CD14-positive monocyte (primary cell): ENCODE data around the gene NRG3. TPM values are rescaled to one million over a fixed set of nuclear protein-coding genes. Genes with fewer than 3 reads are reported as not detected.

Source experiments
- DNase-seq, 3 donors: peaks; one replicate each; pipeline ENCODE4 v3.0.0-alpha.2; 2011 to 2022
- H2AFZ ChIP-seq: 2 replicates; pipeline ENCODE4 v1.6.0; 2012; ENCODE audit warnings: mild to moderate bottlenecking, low read depth, low read length, inconsistent platforms; ENCODE audit not compliant: insufficient read depth, poor library complexity, severe bottlenecking
- H3K27ac ChIP-seq, 2 donors: 1 replicate in 1 of 2; 2 replicates in 1 of 2; pipeline ENCODE4 v1.5.1; 2012 to 2013; ENCODE audit warnings: low read length in 2 of 2, control low read depth in 1 of 2, inconsistent platforms in 1 of 2, low read depth in 1 of 2, mild to moderate bottlenecking in 1 of 2
- H3K27me3 ChIP-seq, 2 donors: one replicate each; pipeline versions ENCODE4 v1.6.0 to v1.6.1; 2011 to 2013; ENCODE audit warnings: low read length in 2 of 2; ENCODE audit not compliant: control insufficient read depth in 2 of 2, insufficient read depth in 2 of 2
- H3K36me3 ChIP-seq, 2 donors: replicated peaks in 1 of 2; 1 replicate in 1 of 2; 2 replicates in 1 of 2; pipeline versions ENCODE4 v1.5.1 to v1.6.1; 2012 to 2013; ENCODE audit warnings: low read length in 2 of 2, control low read depth in 1 of 2, inconsistent platforms in 1 of 2, mild to moderate bottlenecking in 1 of 2; ENCODE audit not compliant: insufficient read depth in 2 of 2, control insufficient read depth in 1 of 2
- H3K4me1 ChIP-seq, 2 donors: 1 replicate in 1 of 2; 2 replicates in 1 of 2; pipeline versions ENCODE4 v1.5.1 to v1.6.1; 2012 to 2013; ENCODE audit warnings: low read length in 2 of 2, control low read depth in 1 of 2, inconsistent platforms in 1 of 2, mild to moderate bottlenecking in 1 of 2, moderate library complexity in 1 of 2; ENCODE audit not compliant: insufficient read depth in 2 of 2, control insufficient read depth in 1 of 2
- H3K4me2 ChIP-seq: replicated peaks from 2 replicates; pipeline ENCODE3; 2012; ENCODE audit warnings: low read length, moderate library complexity, mild to moderate bottlenecking; ENCODE audit not compliant: poor library complexity, severe bottlenecking; ENCODE audit errors: extremely low read depth
- H3K4me3 ChIP-seq, 3 experiments: fragments of 200-600 bp in 1 of 3; sonication (generic) in 1 of 3; replicated peaks in 1 of 3; 1 replicate in 2 of 3; 2 replicates in 1 of 3; pipeline ENCODE4 v1.5.1; 2011 to 2013; ENCODE audit warnings: low read length in 3 of 3, mild to moderate bottlenecking in 3 of 3, control low read depth in 2 of 3, low read depth in 2 of 3, inconsistent platforms in 1 of 3, moderate library complexity in 1 of 3
- H3K79me2 ChIP-seq: 2 replicates; pipeline ENCODE4 v1.6.0; 2012; ENCODE audit warnings: mild to moderate bottlenecking, control low read depth, inconsistent platforms, low read length, moderate library complexity; ENCODE audit not compliant: insufficient read depth
- H3K9ac ChIP-seq: 2 replicates; pipeline ENCODE4 v1.6.0; 2017; ENCODE audit warnings: low read length, mild to moderate bottlenecking; ENCODE audit not compliant: insufficient read depth, poor library complexity, severe bottlenecking
- H3K9me3 ChIP-seq, 2 donors: replicated peaks in 1 of 2; 1 replicate in 1 of 2; 2 replicates in 1 of 2; pipeline versions ENCODE4 v1.5.1 to v1.6.1; 2012 to 2013; ENCODE audit warnings: low read length in 2 of 2, control low read depth in 1 of 2; ENCODE audit not compliant: control insufficient read depth in 1 of 2, insufficient read depth in 1 of 2
- H4K20me1 ChIP-seq: 2 replicates; pipeline ENCODE4 v1.6.0; 2012; ENCODE audit warnings: mild to moderate bottlenecking, low read length, control low read depth, moderate library complexity; ENCODE audit not compliant: insufficient read depth
- H3K27ac Mint-ChIP-seq, 7 donors: one replicate each; pipeline ENCODE4 v1.8.0; 2020; ENCODE audit warnings: mild to moderate bottlenecking in 7 of 7, mixed read lengths in 7 of 7, moderate library complexity in 6 of 7, inconsistent platforms in 2 of 7
- H3K27me3 Mint-ChIP-seq, 3 donors: one replicate each; pipeline ENCODE4 v1.8.0; 2021 to 2022; ENCODE audit warnings: low read depth in 3 of 3, mild to moderate bottlenecking in 3 of 3, mixed read lengths in 3 of 3, moderate library complexity in 3 of 3, inconsistent platforms in 1 of 3
- H3K36me3 Mint-ChIP-seq, 2 donors: one replicate each; pipeline ENCODE4 v1.8.0; 2020; ENCODE audit warnings: mixed read lengths in 2 of 2, inconsistent platforms in 1 of 2, mild to moderate bottlenecking in 1 of 2
- H3K4me1 Mint-ChIP-seq: one replicate; pipeline ENCODE4 v1.8.0; 2020; ENCODE audit warnings: mild to moderate bottlenecking, mixed read lengths
- H3K4me3 Mint-ChIP-seq, 2 donors: one replicate each; pipeline ENCODE4 v1.8.0; 2020; ENCODE audit warnings: mild to moderate bottlenecking in 2 of 2, mixed read lengths in 2 of 2, moderate library complexity in 1 of 2
- H3K9me3 Mint-ChIP-seq, 7 donors: one replicate each; pipeline ENCODE4 v1.8.0; 2020 to 2022; ENCODE audit warnings: mixed read lengths in 7 of 7, mild to moderate bottlenecking in 6 of 7, moderate library complexity in 6 of 7, inconsistent platforms in 2 of 7
- CTCF ChIP-seq: fragments of 200-600 bp; IDR thresholded peaks from one replicate; pipeline ENCODE4 v1.8.0; 2022; ENCODE audit warnings: antibody characterized with exemption, mild to moderate bottlenecking
- WGBS: methylation state at CpG from one replicate; pipeline ENCODE4 v1.1.5; 2013; ENCODE audit warnings: missing lambda C conversion rate; ENCODE audit not compliant: insufficient coverage; 5-methylcytosine and 5-hydroxymethylcytosine counted together
- intact Hi-C, 2 donors: fragments of 100-400 bp; cut with micrococcal nuclease; formaldehyde crosslinking; loops; one replicate each; pipeline versions ENCODE4 v1.15.0 to v1.15.1; 2023
- polyA plus RNA-seq, 3 donors: library from polyadenylated mRNA; depleted of rRNA in 1 of 3; unstranded in 2 of 3; stranded (reverse) in 1 of 3; fragments of 300-500 nt in 2 of 3; fragments of >200 nt in 1 of 3; fragmentation: Illumina TruSeq in 2 of 3; gene quantifications; 1 replicate in 2 of 3; 2 replicates in 1 of 3; pipeline ENCODE4 v1.2.3, GENCODE V29; 2012 to 2021

Gene NRG3
- polyA plus RNA-seq, 3 donors, result not detected

- Histone ChIP-seq H3K36me3 (no peaks in the 10 kb centered on the region), H3K4me1 (no peaks in the 10 kb centered on the region), H3K4me3 (no peak overlapping the region), H4K20me1 (no peaks in the 10 kb centered on the region), H3K4me2 (no peak overlapping the region), H2AFZ (no peak overlapping the region), H3K27me3 (no peaks in the 10 kb centered on the region), H3K9me3 (no peaks in the 10 kb centered on the region), H3K9ac (no peak overlapping the region), H3K27ac (no peak overlapping the region), H3K79me2 (no peaks in the 10 kb centered on the region)
- TF ChIP-seq CTCF, result no peak
- intact Hi-C loops, result no loop called here
- H3K4me1 Mint-ChIP-seq, result no peaks in the 10 kb centered on the region
- no peak overlapping the region for H3K27ac Mint-ChIP-seq
- no peaks in the 10 kb centered on the region for H3K36me3 Mint-ChIP-seq
- 83% methylated on average over 1 of the region's 2 CpGs for WGBS
- no peak overlapping the region for H3K4me3 Mint-ChIP-seq
- no peak for DNase-seq
- H3K27me3 Mint-ChIP-seq, result no peaks in the 10 kb centered on the region
- H3K9me3 Mint-ChIP-seq, result peaks cover 0 to 3% (median 0%) of the 10 kb centered on the region in 7 donors
Measured at GRCh38 chr10:82762641-82763040, 887.6 kb downstream of the NRG3 start.

- H3K4me3 Mint-ChIP-seq, result no peak overlapping the region
- no peak overlapping the region for H3K27ac Mint-ChIP-seq
- no peaks in the 10 kb centered on the region for H3K79me2 ChIP-seq
- H3K9me3 Mint-ChIP-seq, result no peaks in the 10 kb centered on the region
- no peak overlapping the region for H3K4me3 ChIP-seq
- no peaks in the 10 kb centered on the region for H4K20me1 ChIP-seq
- no peaks in the 10 kb centered on the region for H3K27me3 Mint-ChIP-seq
- no peaks in the 10 kb centered on the region for H3K4me1 ChIP-seq
- no peaks in the 10 kb centered on the region for H3K9me3 ChIP-seq
- H2AFZ ChIP-seq, result no peak overlapping the region
- H3K36me3 Mint-ChIP-seq, result no peaks in the 10 kb centered on the region
- TF ChIP-seq CTCF, result no peak
- H3K4me2 ChIP-seq, result no peak overlapping the region
- no peaks in the 10 kb centered on the region for H3K27me3 ChIP-seq
- no peak overlapping the region for H3K27ac ChIP-seq
- H3K4me1 Mint-ChIP-seq, result no peaks in the 10 kb centered on the region
- WGBS, result 70% methylated on average over 2 of the region's 5 CpGs
- intact Hi-C loops, result no loop called here
- no peak for DNase-seq
- no peak overlapping the region for H3K9ac ChIP-seq
- no peaks in the 10 kb centered on the region for H3K36me3 ChIP-seq
Measured at GRCh38 chr10:82768040-82768439, 893.0 kb downstream of the NRG3 start.
